Limb (tissue), 2 donors: ENCODE results near the gene TRPM3.

Experiments used
- DNase-seq, 2 donors: peaks; one replicate each; pipeline ENCODE4 v3.0.0-alpha.2; 2016; ENCODE audit errors: extremely low spot score in 2 of 2

TRPM3 gene

DNA sequence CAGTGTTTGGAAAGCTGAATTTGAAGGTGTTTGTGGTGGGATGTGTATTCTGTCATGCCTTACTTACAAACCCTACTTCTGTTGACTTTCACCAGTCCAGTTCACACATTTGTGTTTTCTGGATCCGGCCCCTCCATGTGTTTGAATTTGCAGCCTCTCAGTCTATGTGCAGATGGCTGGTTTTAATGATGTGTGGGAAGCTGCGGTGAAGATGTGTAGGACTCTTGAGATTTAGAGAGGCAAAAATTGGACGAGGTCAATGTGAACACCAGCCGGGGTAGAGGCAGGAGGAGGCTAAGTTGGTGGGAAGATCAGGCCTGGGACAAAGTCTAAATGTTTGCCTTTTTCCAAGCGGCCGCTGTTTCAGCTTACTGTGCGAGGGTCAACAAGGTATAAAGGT is 591.6 kb downstream of the TRPM3 start:
- DNase-seq = no peak

DNA sequence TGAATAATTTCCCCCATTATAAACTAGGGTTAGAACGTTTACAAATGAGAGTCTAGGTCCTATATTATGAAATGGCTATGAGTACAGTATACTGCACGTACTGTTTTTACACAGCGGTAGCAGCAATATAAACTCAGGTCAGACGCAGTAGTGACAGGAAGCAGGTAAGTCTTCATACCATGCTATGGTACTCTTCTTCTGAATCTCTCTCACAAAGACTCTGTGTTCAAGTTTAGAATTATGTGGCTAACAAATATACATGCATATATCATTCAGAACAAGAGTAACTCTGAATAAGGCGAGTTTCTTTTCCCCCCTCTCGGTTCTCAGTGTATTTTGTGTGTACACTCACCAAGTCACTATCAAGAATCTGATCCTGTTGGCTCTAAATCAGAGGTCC is 592.0 kb downstream of the TRPM3 start:
- no peak for DNase-seq

DNA sequence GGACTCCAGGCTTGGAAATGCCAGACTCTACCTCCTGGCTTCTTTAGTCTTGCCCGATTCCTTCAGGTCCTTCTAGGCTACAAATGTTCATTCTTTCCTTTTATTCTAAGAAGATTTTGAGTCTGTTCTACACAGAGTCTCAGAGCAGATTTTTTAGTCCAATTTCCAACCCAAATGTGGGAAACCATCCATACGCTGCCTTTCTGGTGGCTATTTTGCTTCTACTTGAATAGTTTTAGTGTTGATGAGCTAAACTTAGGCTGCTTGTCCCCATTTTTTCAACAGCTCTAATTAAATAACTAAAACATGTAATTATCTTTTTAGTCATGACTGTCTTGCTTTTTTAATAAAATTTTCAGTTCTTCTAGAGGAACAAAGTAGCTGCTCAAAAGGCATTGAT is 594.5 kb downstream of the TRPM3 start:
- no peak for DNase-seq

DNA sequence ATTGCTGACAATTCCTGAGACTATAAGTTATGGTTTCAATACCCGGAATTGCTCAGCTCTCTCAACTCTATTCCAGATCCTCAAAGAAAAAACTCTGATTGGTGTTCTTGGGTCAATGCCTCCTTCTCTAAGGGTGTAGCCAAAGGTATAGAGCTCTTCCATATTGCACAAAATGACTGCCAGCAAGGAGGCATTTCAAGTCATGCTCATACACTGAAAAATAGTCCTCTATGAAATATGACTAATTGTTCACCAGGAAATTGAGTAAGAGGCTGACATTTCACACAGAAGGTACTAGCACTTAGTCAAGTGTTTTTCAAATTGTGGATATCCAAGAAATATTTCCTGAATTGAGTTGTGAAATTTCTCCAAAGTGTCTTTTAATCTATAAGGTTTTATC is 595.9 kb downstream of the TRPM3 start:
- DNase-seq = no peak

DNA sequence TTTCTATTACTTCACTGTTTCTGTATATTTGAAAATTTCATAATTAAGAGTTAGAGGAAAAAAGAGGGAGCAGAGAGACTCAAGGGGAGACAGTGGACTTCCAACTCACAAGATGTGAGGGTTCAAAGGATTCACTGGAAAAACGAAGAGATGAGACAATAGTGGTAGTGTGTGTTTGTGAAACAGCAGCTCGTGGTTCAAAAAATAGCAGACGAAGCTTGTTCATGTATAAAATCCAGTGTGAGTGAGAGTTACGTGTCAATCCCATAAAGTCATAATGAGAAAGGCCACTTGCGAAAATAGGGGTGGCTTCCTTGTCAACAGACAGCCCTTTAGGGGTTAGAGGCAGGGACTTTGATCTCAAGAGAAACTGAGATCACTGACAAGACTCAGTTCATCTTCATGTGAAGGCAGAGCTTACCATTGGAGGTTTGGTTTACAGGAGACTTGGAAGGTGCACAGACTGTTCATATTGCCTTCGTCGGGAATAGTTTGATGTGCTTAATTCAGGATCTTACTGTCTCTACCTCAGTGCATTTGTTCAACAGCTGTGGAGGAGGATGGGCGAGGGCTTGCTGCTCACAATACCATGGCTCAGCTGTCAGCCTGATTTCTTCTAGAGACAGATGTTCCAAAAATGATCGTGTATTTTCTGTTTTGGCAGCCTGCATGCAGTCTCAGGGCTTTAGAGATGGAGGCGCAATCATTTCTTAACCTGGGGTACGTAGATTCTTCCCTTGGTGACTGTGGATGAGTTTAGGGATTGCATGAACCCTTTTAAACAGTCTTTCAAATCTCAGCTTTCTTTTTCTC is 601.3 kb downstream of the TRPM3 start:
- peak; percentile 38 to 49 for DNase-seq

DNA sequence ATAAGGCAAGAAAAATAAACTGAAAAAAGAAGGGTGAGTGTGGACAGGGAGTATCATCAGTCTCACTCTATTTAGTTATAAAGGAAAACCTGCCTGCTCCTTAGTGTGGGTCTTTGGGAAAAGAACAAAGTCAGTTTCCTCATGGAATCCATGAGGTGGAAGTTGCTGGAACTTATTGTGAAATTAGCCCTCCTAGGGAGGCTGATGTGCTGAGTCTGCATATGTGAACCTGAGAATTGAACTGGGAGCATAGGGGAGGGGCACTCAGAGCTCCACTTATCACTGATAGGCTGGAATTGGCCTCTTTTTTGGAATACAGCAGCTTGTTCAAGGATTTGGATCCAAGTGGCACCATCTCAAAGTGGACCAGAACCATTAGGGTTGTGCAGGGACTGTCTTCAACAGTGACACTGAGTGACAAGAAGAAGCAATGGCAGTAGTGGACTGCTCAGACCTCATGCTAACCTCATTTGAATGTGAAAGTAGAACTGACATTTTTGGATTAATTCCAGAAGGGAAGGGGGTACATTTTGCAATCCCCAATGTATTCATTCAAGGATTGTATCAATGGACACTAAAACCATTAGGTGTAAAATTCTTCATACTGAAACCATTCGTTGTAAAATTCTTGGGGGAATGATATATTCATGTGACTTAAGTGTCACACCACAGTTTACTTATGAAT is 603.4 kb downstream of the TRPM3 start:
- DNase-seq = no peak

DNA sequence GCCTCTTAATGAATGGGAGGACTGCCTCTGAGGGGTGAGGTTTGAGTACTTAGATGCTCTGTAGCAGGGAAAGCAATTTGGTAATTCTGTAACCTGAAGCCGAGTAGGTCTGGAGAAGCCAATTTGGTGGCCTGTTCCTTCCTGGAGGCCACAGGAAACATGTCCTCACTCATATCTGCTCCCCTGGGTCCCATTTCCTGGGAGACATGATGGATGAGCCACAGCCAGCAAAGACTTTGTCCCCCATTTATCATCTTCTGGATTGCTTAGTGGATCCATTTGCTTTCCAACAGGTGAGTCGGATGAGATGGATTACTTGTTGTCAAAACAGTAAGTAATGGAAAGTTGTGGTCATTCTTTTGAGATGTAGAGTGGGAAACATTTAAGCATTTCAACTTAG is 607.1 kb downstream of the TRPM3 start:
- DNase-seq = no peak

DNA sequence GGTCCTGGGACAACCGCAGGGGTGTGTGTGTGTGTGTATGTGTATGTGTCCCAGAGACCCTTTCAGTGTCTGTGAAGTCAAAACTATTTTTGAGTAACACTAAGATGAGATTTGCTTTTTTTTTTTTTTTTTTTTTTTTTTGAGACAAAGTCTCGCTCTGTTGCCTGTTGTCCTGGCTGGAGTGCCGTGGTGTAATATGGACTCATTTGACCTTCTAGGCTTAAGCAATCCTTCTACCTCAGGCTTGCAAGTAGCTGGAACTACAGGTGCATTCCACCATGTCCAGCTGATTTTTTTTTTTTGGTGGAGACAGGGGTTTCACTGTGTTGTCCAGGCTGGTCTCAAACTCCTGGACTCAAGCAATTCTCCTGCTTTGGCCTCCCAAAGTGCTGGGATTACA is 609.6 kb downstream of the TRPM3 start:
- no peak for DNase-seq

DNA sequence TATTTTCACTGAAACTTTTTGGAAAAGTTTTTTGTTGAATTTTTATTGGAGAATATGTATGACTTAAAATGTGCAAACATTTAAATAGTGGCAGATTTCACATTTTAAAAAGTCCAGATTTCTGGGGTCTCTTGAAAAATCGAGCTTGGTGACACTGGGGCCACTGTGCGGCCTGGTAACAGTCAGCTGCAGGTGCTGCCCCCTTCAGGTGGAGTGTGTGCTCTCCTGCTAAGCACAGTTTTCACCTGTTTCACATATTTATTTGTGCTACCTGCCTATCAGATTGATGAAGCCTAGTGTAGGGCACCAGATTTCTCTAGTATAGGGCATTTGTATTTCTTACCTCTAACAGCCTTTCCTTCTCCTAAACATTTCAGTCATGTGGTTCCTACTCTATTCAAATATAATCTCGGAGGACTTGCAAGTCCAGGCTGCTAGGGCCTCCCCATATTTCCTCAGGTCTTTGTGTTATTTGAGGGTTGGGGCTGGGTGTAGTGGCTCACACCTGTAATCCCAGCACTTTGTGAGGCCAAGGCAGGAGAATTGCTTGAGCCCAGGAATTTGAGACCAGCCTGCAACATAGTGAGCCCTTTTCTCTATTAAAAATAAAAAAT is 611.2 kb downstream of the TRPM3 start:
- DNase-seq = no peak

DNA sequence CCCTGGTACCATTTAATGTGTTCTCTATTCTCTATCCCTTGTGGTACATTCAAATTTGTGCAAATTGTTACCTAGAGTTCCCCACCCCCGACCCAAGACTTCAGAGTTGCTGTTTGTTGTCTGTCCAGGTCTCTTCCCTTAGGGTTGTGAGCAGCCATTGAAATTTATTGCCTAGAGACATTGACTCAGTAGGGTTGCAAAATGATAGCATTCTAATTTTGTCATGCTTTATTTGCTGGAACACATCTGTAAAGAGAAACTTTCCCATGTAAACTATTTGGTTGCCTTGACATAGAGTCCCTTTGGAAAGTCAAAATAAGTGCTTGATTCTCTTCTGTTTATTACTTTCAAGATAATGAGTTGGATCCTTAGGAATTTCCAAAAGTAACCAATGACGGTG is 615.3 kb downstream of the TRPM3 start:
- DNase-seq = no peak

DNA sequence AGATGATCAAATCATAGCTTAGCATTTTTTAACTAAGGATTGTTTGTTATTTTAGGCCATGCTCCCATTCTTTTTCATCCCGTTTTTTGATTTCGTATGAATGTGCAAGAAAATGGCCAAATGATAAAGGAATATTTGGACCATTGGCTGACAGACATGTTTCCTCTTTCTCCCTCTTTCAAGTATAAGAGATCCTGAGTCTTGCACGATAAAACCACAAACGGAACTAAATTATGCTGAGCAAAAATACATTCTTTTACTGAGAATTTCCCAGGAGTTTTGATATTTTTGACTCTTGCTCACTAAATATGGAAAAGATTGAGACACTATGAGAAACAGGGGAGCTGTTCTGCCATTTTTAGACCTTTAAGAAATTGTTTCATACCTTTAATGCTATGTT is 616.6 kb downstream of the TRPM3 start:
- DNase-seq = no peak

DNA sequence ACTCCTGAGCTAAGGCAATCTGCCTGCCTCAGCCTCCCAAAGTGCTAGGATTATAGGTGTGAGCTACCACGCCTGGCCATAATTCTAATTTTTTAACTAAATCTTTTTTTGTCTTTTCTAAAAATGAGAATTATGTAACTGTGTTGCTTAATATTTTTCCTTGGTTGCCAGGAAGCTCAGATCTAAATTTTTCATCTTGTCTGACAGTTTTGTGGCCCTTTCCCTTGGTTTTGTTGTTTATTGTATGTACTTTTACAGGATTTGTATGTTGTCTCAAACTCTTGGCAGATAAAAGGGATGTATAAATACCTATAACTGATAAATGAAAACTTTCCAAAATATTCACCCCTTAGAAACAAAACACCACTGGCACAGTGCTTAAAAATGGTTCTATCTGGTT is 618.7 kb downstream of the TRPM3 start:
- DNase-seq = no peak

DNA sequence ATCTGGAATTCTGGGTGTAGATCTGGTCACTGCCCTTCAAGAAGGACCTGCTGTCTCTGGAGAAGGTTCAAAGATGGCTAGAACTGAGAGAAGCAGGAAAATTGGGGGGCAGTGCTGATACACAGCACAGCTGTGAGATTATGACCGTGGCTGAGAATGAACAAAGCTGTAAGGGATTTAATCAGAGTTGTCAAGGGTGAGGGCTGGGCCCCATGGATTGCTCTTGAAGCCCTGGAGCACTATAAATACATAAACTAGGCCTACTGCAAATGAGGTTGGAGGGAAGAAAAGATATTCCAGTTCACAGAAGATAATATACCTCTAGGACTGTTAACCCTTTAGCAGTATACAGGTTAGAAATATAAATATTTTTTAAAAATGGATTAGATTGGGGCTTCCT is 620.6 kb downstream of the TRPM3 start:
- no peak for DNase-seq

DNA sequence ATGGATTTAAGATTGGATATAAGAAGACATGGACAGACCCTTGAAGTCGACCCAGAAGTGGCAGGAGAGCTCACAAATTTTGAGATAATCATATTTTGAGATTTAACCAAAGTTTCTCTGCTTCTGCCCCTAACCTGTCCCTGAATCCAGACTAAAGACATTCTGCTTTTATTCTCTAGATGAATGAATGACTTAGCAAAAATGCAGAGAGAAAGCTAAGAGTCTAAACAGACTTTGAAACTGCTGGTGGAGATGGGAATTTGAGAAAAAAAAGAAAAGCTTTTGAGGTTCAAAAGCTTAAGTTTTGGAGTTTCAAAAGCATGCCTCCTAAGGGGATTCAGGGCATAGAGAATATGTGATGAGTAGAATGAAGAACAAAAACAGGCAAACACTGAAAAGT is 621.8 kb downstream of the TRPM3 start:
- no peak for DNase-seq

DNA sequence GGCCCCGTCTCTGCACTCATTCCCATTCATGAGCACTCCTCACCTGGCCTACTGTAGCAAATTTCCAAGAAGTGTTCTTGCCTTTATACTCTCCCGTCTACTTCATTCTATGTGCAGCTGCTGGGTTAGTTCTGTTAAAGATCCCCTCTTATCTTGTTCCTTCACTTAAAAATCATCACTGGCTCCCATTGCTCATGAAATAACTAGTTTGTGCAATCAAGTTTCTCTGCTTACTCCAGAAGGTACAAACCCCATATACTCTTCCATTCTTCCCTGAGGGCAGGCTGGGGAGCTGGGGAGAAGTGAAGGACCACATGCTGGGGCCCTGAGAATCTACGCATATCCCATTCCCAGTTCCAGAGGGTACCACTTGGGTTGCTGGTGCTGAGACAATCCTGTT is 622.6 kb downstream of the TRPM3 start:
- DNase-seq = no peak

DNA sequence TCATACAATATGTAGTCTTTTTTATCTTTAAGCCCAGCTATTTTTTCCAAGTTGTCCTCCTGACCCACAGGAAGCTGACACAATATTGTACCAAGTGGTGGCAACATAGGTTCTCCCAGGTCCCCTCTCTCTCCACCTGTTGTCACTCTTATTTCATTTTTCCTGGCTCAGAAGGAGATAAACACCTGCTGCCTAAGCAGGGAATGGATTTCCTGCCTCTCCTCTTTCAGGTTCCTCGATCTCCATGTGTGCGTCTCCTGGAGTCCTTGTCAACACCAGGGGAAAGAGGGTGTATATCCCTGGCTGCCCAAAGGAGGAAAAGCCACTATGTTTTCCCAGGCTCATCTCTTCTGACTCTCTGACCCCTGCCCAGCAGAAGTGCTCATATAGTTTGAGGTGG is 625.2 kb downstream of the TRPM3 start:
- DNase-seq = no peak

DNA sequence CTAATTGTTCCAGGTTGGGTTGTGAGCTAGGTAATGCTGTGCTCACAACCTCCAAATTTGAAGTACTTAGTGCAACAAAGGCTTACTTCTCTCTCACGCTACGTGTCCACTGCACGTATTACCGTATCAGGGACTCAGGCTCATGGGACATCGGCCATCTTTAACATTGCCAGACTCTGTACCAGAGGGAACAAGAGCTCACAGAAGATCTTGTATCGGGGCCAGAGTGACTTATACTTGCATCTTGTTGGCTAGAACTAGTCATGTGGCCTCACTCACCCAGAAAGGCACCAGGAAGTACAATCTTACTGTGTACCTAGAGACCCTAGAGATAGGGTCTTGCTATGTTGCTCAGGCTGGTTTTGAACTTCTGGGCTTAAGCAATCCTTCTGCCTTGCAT is 625.9 kb downstream of the TRPM3 start:
- no peak for DNase-seq

DNA sequence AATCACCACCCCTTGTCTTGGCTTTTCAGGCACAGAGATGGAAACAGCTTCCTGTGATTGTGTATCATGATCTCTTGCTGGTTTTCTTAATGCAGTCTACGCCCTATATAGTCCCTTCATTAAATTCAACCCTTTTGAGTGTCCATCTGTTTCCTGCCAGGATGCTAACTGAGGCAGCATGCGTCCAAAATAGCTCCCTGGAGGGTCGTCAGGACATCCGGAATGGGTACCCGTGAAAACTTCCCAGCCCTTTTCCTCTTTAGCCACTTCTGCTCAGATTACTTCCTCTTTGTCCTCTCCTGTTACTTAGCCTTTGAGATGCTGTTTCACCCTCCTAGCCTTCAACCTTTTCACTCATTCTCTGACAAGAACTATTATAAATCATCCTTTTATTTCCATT is 627.2 kb downstream of the TRPM3 start:
- DNase-seq = no peak

DNA sequence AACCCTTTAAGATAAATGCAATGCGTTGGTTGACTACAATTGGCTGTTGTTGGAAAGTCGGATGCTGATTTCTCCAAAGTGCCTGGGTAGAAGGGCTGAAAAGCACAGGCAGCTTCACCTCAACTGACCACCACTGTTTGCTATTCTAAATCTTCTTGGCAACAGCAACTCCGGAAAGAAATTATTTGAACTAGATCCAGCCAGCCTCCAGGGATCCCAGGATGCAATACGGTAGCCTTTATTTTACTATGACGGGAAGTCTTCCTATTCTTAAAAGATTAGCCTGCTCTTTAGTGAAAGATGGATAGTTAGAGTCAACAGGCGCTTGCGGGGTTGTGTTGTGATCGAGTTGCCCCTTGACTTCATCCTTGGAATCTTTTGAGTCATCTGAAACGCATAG is 628.4 kb downstream of the TRPM3 start:
- no peak for DNase-seq

DNA sequence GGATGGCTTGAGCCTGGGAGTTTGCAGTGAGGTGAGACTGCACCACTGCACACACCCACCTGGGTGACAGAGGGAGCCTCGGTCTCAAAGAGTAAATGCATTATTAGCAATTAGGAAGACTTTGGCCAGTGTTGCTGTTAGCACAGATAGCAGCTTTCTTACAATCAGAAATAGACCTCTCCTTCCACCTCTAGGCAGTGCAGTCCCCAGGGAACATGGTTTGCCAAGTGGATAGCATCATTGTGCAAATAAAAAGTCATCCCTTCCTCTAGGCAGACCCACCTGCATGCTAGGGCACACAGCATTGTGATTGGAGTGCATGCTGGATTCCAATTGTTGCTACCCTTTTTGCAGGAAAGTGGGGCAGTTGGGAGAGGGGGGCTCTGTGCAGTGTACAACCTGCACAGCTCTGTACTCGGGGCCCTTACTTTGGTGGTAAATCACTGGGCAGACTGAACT is 629.1 kb downstream of the TRPM3 start:
- DNase-seq = no peak

DNA sequence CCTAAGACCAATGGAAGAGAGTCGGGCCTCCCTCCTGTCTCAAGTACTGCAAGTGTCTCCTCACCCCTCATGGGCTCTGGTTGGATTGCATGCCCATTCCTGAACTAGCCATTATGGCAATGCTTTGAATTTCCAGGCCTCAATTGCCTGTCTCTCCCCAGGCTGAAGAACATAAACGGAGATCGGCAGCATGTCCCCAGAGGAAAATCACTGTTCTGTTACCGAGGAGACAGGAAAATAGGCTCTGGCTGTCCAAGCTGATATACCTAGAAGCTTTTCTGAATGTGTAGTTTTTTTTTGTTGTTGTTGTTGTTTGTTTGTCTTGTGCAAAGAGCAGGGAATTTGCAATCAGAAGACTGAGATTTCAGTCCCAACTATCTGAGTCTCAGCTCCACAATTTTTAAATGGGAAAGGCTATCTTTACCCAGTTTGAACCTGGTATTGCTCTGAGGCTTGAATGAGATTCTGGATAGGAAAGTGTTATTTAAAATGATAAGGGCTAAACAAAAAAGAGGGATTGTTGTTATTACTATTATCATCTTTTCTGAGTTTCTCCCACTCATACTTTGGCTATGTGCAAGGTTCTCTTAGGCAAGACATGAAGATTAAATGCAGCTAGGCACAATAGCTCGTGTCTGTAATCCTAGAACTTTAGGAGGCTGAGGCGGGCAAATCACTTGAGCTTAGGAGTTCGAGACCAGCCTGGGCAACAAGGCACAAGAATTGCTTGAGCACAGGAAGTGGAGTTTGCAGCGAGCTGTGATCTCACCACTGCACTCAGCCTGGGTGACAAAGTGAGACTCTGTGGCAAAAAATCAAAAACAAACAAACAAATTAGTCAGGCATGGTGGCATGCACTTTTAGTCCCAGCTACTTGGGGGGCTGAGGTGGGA is 629.7 kb downstream of the TRPM3 start:
- no peak for DNase-seq

DNA sequence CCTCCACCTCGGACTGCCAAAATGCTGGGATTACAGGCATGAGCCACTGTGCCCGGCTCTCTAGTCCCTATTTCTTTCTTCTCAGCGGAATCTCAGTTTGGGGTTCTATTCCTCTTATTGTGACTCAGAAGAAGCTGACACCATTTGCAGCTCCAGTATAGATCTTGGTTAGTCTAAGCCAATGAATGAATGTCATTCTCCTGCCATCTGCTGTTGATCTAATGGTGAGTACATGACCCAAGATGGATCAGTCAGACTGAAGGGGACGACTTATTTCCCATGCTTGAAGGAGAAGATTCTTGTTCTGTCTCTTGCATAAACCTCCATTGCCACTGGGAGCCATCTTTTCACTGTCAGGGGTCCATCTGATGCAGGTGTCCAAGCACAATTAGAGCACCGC is 630.9 kb downstream of the TRPM3 start:
- no peak for DNase-seq
